Kidney tubule cell (primary cell): ENCODE results near the gene GAD1.

Experiments used
- DNase-seq: peaks from one replicate; pipeline ENCODE4 v3.0.0-alpha.2; 2018; ENCODE audit warnings: low spot score

GAD1 gene

DNA sequence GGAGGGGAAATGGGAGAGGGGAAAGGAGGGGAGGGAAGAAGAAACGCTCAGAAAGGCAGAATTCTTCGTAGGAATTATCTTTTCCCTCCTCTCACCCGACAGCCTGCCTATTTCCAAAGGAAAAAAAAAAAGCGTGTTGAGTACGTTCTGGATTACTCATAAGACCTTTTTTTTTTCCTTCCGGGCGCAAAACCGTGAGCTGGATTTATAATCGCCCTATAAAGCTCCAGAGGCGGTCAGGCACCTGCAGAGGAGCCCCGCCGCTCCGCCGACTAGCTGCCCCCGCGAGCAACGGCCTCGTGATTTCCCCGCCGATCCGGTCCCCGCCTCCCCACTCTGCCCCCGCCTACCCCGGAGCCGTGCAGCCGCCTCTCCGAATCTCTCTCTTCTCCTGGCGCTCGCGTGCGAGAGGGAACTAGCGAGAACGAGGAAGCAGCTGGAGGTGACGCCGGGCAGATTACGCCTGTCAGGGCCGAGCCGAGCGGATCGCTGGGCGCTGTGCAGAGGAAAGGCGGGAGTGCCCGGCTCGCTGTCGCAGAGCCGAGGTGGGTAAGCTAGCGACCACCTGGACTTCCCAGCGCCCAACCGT lies at the start of gene GAD1:
GAD1 (plus strand) TSS at position 384 of the 589 bp plus-strand sequence. CDS start 1,705 bp downstream, outside the sequence.
- peak; percentile 89 for DNase-seq

DNA sequence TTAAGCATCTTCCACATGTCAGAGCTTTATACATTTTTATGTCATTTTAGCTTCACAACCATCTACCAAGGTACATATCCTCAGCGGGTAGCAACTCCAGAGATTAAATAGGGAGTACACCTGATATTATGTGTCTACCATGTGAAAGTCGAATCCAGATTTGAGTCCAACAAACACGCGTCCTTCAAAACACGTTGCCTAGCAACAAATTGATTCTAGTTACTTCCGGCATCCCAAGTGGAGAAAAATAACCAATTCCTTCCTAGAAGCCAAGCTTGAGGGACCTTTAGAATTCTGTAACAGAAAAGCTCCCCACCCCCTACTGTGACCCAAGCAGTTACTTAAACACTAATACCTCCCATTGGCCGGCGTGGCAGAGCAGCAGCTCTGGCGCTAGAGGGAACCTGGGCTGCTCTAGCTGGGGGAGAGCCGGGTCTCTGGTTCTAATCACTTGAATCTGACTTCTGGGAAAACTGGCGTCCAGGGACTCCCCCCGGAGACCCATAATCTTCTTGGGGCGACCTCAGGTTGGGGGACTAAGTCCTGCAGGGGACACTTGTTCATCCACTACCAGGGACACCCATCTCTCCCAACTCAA lies 46.6 kb upstream of the GAD1 start, which contains the start of gene ERICH2:
ERICH2 (plus strand) TSS at position 371 of the 598 bp plus-strand sequence. CDS start 304 bp downstream, outside the sequence.
- peak; percentile 78 for DNase-seq

DNA sequence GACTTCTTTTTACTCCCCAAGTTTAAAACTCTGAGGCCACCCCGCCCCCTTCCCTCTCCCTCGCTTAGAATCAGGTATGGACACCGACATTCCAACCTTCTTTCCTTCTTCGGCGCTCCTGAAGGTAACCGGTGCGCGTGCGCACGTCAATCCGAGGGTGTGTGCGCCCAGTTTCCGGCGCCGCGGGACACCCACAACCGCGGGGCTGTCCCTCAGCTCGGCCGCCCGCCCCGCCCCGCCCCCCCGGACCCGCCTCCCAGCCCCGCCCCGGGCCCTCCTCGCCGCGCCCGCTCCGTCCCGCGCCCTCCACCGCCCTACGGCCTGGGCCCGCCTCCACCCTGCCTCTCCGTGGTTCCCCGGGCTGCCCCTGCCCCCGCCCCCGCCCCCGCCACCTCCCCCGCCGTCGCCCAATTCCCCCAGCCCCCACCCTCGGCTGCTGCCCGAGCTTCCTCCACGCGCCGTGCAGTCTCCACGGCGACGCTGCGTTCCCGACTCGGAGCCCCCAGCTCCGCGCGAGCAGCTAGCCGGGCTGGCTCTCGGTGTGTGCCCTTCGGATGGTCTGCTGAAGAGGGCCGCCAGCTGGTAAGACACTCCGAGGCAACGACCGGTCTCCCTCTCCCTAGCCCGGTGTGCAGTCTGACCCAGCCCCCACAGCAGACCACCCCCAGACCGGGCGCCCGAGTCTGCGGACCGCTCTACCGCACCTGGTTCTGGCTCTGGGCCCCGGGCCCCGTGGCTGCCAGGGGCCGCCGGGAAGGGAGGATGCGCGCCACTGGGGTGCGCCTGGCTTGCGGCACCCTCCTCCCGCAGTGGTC lies 45.9 kb upstream of the GAD1 start:
- DNase-seq: peak; percentile 94

DNA sequence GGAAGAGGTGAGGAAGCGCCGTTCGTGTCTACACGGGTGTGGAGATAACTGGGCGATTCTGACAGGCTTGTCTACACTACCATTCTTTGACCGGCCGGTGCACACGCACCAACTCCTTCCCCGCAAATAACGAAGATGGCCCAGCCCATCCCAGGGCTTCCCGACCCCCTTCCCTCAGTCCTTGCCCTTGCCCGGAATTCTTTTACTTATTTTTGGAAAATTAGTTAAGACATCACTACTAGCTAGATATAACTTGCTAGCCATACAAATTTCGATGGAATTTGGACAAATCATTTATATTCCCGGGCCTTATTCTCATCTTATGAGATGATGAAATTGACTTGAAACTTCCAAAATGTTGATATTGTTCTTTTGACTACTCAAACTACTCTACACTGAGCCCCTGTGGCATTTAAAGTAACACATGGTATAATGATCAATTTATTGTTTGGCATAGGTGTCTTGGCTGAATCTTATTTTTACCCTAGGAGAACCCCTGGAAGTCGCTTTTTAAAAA lies 45.2 kb upstream of the GAD1 start:
- DNase-seq: no peak

DNA sequence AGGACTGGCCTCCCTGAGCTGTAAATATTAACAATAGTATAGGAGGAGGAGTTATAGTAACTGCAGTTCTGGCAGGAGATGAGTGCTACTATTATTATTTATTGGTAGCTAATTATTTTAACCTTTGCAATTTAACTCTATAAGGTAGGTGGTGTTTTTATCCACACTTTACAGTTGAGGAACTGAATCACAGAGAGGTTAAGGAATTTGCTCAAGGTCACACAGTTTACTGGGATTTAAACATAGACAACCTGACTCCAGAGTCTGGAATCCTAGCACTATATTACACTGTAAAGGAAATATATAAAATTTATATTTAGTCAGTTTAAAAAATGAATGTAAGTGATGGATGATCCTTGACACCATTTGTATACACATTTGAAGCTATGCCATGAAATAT lies 44.4 kb upstream of the GAD1 start:
- no peak for DNase-seq

DNA sequence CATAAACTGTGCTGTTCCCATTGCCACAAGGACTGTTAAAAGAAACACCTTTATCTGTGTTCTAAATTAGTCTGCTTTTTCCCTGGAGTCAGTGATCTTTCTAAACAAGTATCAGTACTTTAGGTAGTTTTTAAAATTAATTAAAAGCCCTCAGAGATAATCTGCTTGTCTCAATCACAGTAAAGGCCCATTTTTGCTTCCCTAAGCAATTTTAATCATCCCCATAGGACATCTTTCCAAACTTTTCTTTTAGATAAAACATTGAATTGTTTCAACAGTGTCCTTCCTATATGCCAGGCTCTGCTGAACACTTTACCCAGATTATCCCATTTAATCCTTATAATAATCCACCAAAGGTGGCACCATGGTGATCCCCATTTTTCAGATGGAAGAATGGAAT lies 42.6 kb upstream of the GAD1 start:
- no peak for DNase-seq

DNA sequence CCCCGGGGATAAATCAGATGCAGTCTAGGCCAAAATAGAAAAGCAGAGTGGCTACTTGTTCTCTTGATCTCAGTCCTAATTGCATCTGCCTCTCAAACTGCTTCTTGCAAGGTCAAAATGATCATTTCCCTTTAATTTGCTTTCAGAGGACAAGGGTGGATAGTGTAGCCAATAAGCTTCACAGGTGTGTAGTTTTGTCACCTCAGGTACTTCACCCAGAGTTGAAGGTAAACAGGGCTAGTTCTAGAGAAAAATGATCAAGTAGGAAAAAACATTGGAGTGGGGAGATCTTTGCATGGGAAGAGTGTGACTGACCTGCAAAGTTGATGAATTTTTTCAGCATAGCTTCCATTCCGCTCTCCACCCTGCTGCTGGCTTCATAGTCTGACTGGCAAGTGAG lies 37.8 kb upstream of the GAD1 start:
- no peak for DNase-seq

DNA sequence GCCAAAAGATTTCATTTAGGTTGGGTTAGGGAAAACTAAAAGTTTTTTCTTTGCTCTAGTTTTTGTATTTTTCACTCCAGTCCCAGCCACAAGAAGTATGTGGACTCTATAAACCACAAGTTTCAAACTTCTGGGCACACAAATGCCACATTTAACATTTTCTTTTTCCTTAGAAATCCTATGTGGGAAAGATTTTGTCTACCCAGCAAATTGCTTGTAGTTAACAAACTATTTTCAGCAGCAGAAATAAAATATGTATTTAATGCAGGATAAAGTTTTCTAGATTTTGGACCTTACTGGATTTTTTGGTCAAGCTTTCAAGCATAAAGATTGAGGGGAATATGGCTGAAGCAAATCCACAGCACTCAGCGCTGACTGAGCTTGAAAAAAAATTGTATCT lies 37.4 kb upstream of the GAD1 start:
- no peak for DNase-seq

DNA sequence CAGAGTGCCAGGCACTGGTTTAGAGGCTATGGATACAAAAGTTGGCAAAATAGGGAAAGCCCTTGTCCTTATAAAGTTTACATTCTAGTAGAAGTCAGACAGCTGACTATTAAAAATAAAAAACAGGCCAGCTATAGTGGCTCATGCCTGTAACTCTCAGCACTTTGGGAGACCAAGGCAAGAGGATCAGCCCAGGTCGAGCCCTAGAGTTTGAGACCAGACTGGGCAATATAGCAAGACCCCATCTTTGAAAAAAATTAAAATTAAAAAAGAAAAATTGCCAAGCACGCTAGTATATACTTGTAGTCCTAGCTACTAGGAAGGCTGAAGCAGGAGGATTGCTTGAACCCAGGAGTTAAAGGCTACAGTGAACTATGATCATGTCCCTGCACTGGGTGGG lies 34.0 kb upstream of the GAD1 start:
- DNase-seq: no peak

DNA sequence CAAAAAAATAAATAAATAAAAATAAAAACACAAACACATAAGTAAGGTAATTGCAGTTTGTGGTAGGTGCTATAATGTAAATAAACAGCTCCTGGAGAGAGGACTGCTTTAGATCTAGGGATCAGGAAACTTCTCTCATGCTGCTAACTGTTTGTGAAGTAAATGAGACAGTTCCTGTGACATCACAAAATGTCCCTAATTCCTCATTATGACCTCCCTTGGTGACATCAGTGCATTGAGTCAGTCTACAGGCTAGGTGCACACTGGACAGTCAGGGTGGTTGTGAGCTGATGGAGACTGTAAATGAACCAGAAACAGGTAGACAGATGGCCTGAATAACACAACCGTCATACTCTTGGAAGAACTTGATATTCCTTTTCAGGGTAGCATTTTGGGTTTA lies 33.1 kb upstream of the GAD1 start:
- no peak for DNase-seq

DNA sequence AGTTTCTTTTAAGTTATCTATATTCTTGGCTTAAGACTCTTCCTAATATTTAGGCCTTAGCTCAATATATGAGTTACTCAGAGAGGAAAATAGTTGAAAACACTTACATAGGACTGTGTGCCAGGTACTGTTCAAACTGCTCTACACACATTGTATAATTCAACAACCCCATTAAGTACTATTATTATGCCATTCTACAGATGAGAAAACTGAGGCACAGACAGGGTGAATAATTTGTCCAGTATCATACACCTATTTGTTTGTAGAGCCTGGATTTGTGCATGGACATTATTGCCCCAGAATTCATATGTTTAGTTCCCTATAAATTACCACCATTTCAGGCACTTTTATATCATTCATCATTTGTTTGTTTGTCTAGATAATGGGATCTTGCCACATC lies 17.7 kb upstream of the GAD1 start:
- no peak for DNase-seq

DNA sequence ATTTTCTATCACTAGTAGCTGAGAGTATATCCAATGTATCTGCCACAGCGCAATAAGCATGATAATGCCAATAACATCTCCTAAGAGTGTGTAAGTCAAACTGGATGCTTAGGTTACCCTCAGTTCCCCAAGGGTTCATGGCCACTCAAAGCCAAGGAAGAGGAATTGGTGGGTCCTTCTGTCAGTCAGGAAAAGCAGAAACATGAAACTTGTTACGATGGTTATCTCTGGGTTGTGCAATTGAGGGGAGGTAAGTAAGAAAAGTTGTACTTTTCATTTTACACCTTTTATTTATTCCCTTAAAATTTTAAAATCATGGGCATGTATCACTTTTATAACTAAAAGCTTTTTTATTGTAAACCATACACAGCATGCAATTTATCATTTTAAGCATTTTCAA lies 10.1 kb upstream of the GAD1 start:
- DNase-seq: no peak

DNA sequence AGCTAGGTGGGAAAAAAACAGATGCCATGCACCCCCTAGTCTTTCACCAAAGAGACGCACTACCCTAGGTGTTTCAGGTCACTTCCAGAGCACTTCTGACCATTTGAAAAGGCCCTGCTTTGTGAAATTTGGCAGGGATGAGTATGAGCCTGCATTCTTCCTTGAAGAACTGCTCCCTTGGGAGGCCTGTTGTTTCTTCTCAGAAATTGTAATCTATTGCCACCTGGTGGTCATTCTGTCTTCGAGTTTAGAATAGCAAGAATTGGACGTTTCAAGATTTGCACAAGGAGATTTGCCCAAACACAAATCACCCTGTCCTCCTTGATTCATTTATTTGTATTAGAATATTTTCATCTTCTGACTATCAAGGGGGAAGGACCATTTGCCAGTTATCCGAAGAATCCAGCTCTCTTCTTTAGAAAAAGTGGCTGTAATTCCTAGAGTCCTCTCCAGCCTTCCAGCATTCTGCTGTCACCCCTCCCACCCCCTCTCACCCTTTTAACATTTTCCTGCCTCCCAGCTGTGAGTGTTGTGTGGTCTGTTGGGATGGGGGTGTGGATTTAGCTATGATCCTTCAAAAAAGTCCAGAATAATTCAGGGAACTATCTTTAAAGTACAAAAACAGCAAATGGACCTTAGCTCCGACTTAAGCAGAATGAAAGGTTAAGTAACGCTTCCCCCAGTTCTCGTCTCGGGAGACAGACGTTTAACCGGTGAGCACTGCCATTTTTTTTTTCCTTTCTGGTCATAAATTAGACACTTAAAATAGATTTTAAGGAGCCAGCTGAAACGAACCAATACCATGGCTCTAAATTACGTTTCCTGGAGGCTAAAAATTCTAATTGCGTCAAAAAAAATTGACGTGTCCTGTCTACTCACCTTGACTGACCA lies 3.7 kb upstream of the GAD1 start:
- DNase-seq: peak; percentile 79

DNA sequence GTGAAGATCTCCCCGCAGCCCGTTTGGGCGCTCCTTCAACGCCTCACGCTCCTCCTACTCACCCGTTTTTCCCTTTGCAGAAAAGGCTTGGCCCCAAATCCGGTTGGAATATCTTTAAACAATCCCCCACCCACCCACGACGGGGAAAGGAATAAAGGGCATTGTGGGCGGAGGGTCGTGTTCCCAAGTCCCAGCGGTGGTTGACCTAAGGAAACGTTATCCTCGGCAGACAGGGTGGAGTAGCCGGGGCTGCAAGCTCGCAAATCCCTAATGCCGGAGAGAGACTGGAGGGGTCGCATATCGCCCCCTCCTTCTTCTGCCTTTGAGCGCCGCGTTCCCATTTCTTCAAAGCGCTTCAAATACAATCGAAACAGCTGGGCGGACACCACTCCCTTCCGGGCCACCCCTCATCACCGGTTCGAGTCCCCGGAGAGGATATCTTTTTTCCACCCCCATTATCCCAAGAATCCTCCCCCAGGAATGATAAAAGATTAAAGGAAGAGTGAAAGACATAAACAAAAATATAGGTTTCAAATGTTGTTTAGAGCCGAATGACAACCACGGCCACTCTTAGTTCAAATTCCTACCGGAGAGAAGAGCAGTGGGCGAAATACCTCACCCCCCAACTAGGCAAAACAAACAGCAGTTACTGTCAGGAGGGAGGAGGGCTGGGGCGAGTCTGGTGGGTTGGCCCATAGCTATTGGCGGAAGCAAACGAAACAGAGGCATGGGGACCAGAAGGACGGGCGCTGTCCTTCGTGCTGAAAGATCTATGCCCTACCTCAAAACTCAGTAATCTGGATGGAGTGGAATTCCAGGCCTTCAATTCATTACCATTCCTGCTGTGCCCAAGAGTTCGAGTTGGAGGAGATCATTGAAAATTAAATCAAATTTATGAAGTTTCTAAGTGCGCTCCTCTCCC lies 2.8 kb upstream of the GAD1 start:
- DNase-seq: peak; percentile 43

DNA sequence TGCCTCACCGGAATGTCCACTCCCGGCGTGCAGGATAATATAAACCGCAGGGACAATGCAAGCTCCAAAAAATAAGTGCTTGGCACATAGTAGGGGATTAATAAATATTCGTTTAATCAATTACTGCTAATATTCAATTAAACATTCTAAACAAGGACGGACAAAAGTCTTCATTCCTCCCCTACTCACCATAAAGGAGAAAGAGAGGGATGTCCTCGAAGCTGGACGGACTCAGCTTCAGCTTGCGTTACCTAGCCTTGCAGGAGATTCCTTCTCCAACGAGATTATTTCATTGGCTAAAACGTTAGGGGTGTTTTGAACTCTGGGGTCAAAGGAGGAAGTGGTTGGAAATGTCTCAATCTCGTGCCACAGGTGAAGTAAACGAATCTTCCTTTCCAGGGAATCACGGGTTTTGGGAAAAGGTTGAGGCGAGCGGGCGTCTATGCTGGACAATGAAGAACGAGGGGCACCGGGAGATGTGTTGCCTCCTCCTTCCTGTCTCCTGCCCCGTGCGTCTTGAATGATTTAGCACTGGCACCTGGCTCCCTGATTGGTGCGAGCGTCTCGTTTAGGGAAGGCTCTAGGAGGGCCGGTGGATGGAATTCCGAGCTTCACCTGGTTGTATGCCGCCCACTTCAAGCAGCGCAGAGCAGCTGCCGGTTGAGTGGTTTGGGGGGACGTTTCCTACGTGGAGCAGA lies 2.0 kb upstream of the GAD1 start:
- DNase-seq: no peak

DNA sequence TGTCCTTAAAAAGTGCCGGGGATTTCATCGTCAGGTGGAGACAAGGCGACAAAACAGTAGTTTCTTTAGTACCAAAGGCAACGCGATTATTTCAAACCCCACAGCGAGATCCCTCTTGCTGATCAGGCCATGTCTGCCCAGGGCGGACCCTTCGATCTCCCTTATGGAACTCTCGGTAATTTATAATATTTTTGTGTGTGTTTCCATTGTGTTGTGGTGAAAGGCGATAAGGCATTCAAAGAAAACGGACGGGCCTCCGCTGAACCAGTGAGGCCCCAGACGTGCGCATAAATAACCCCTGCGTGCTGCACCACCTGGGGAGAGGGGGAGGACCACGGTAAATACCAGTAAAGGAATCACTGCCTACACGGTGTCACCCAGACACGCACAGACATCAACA lies 1.4 kb upstream of the GAD1 start:
- DNase-seq: no peak

DNA sequence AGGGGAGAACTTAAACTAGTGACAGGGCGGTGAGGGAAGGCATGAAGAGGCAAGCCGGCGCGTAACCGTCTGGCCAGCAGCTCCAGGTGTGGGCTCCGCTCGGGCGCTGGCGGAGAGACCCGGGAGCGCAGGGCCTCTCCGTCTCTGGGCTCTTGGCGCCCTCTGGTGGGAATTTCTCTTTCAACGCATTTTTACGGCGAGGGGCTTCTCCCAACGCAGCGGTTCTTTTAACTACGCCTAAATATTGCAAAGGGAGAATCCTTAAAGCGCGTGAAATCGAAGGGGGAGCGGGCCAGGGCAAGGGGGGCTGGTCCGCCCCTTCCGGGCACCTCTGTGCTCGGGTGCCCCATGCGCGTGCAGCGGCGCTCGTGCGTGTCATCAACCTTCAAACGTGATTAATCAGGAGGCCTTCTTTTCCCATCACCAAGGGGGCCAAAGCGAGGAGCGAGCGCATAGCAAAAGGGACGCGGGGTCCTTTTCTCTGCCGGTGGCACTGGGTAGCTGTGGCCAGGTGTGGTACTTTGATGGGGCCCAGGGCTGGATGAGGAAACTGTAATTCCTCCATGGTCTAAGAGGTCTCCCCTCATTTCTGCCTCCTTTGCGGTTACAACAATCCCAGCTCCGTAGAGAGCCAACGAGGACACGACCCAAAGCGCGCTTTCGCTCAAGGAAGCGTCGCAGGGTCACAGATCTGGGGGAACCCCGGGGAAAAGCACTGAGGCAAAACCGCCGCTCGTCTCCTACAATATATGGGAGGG lies 762 bp upstream of the GAD1 start:
- peak; percentile 75 for DNase-seq

DNA sequence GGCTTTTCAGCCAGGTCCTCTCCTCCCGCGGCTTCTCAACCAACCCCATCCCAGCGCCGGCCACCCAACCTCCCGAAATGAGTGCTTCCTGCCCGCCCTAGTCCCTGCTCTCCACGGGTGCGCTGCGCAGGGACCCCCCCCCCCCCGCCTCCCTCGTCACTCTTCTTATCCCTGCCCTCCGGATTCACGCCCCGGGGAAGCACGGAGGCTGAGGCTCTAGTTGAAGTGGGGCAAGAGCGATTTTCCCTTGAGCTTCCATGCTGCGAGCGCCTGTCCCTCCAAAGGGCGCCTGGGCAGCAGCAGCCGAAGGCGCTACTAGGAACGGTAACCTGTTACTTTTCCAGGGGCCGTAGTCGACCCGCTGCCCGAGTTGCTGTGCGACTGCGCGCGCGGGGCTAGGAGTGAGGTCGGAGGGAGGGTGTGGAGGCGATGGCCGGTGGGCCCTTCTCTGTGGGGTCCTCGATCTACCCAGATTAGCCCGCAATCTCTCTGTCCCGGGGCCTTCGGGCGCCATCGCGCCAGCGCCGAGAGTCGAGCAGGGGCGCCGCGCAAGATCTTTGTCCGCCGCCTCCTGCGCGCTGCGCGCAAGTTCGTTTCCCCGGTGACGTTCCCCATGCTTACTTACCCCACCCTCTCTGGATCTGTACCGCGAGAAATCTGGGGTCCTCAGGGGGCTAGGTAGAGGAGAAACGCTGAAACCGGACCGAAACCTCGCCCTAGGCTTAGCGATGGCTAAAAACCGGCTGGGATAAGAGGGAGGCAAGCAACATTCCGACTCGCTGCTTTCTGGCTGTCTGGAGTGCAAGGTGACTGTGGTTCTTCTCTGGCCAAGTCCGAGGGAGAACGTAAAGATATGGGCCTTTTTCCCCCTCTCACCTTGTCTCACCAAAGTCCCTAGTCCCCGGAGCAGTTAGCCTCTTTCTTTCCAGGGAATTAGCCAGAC lies 677 bp downstream of the GAD1 start:
- DNase-seq: peak; percentile 55
